ENCODE measurements around the gene MESD. TPM values are rescaled to one million over a fixed set of nuclear protein-coding genes. Genes with fewer than 3 reads are reported as not detected.

Gene MESD
- total and polyA plus RNA-seq, 8 donors: 24.2 to 44.1 (median 42.7) TPM

GRCh38 chr15:80996247-80996646 lies 6.6 kb upstream of the MESD start:
- no peak for DNase-seq
- peaks cover 0 to 32% of the 10 kb centered on the region in 2 donors for H3K4me1 ChIP-seq
- H3K27me3 ChIP-seq: no peaks in the 10 kb centered on the region
- no peaks in the 10 kb centered on the region for H3K36me3 ChIP-seq
- no peak overlapping the region for H3K4me3 ChIP-seq
- ATAC-seq: no peak
- no peak overlapping the region for H3K27ac ChIP-seq
- intact Hi-C loops (cut with DNase I): loop anchor here in 1 of 2 donors (10.0 kb wide), 1 partner anchor 269 kb away; no protein-coding TSS in a partner anchor
- H3K9me3 ChIP-seq: no peaks in the 10 kb centered on the region
- peak; percentile 19 to 51 for TF ChIP-seq CTCF (IDR thresholded peaks at IDR 0.05)

- ATAC-seq: no peak
Measured at GRCh38 chr15:80992441-80992840, 2.8 kb upstream of the MESD start.

GRCh38 chr15:80992006-80992405 lies 2.4 kb upstream of the MESD start:
- no peak for TF ChIP-seq CTCF (IDR thresholded peaks at IDR 0.05)
- peaks cover 12 to 48% of the 10 kb centered on the region in 2 donors for H3K4me1 ChIP-seq
- peak overlapping the region in 1 of 2 donors; percentile 2 for H3K27ac ChIP-seq
- ATAC-seq (no peak), DNase-seq (no peak)
- H3K4me3 ChIP-seq: no peak overlapping the region
- no peaks in the 10 kb centered on the region for H3K27me3 ChIP-seq
- no peaks in the 10 kb centered on the region for H3K36me3 ChIP-seq
- intact Hi-C loops (cut with DNase I): loop anchor here in 1 of 2 donors (10.0 kb wide), 1 partner anchor 273 kb away; no protein-coding TSS in a partner anchor
- H3K9me3 ChIP-seq: no peaks in the 10 kb centered on the region

More at GRCh38 chr15:80992441-80992840, 2.8 kb upstream of the MESD start:
- no peaks in the 10 kb centered on the region for H3K36me3 ChIP-seq
- intact Hi-C loops (cut with DNase I): loop anchor here in 1 of 2 donors (10.0 kb wide), 1 partner anchor 272 kb away; no protein-coding TSS in a partner anchor
- no peaks in the 10 kb centered on the region for H3K27me3 ChIP-seq
- no peaks in the 10 kb centered on the region for H3K9me3 ChIP-seq
- DNase-seq: no peak
- H3K4me3 ChIP-seq: no peak overlapping the region
- H3K4me1 ChIP-seq: peaks cover 12 to 44% of the 10 kb centered on the region in 2 donors
- no peak for TF ChIP-seq CTCF (IDR thresholded peaks at IDR 0.05)
- H3K27ac ChIP-seq: no peak overlapping the region

GRCh38 chr15:80991421-80991820 lies 1.8 kb upstream of the MESD start:
- Histone ChIP-seq H3K36me3 (no peaks in the 10 kb centered on the region), H3K27me3 (no peaks in the 10 kb centered on the region), H3K4me3 (no peak overlapping the region), H3K27ac (peak overlapping the region in 1 of 2 donors; percentile 2), H3K4me1 (peaks cover 12 to 54% of the 10 kb centered on the region in 2 donors), H3K9me3 (no peaks in the 10 kb centered on the region)
- intact Hi-C loops (cut with DNase I): loop anchor here in 1 of 2 donors (10.0 kb wide), 1 partner anchor 273 kb away; no protein-coding TSS in a partner anchor
- ATAC-seq (peak; percentile 17), DNase-seq (peak in 1 of 4 donors; percentile 59)
- TF ChIP-seq CTCF (IDR thresholded peaks at IDR 0.05): no peak

- peaks cover 12 to 58% of the 10 kb centered on the region in 2 donors for H3K4me1 ChIP-seq
- no peaks in the 10 kb centered on the region for H3K9me3 ChIP-seq
- no peak overlapping the region for H3K4me3 ChIP-seq
- DNase-seq: no peak
- no peak for ATAC-seq
- no peaks in the 10 kb centered on the region for H3K36me3 ChIP-seq
- TF ChIP-seq CTCF (IDR thresholded peaks at IDR 0.05): no peak
- H3K27ac ChIP-seq: peak overlapping the region; percentile 2 to 93
- H3K27me3 ChIP-seq: no peaks in the 10 kb centered on the region
- intact Hi-C loops (cut with DNase I): loop anchor here in 1 of 2 donors (10.0 kb wide), 1 partner anchor 274 kb away; no protein-coding TSS in a partner anchor
Measured at GRCh38 chr15:80990955-80991354, 1.3 kb upstream of the MESD start.
